DOHH2 (cell line): ENCODE results near the gene SERINC2.

Experiments
- CTCF ChIP-seq: fragments of 200-600 bp; sonication (generic); IDR thresholded peaks from one replicate; pipeline ENCODE4 v1.5.1; 2014; ENCODE audit warnings: antibody characterized with exemption, mild to moderate bottlenecking, low read depth, low read length; ENCODE audit not compliant: poor library complexity, severe bottlenecking
- EZH2phosphoT487 ChIP-seq: fragments of 200-600 bp; sonication (generic); IDR thresholded peaks from 2 replicates; pipeline ENCODE4 v1.6.1; 2017; ENCODE audit warnings: borderline replicate concordance, mild to moderate bottlenecking, antibody characterized with exemption, low read length, moderate library complexity, mixed read lengths

- TF ChIP-seq CTCF = no peak
- no peak for TF ChIP-seq EZH2phosphoT487
Observed at GRCh38 chr1:31376375-31377134, 36.5 kb upstream of the SERINC2 start.
